HG03378 (cell line): ENCODE results near the gene ZFP3.
"Not testable (repeated sequence)": the region's sequence is repeated elsewhere in the genome, so short reads cannot be mapped to it uniquely, and the experiment has no call there.

Experiments
- ATAC-seq: cut with Tn5 transposase; IDR thresholded peaks from one replicate; pipeline ENCODE4 v1.9.1; 2021; ENCODE audit warnings: mild to moderate bottlenecking, moderate library complexity; ENCODE audit not compliant: unreplicated experiment

The ZFP3 gene

DNA sequence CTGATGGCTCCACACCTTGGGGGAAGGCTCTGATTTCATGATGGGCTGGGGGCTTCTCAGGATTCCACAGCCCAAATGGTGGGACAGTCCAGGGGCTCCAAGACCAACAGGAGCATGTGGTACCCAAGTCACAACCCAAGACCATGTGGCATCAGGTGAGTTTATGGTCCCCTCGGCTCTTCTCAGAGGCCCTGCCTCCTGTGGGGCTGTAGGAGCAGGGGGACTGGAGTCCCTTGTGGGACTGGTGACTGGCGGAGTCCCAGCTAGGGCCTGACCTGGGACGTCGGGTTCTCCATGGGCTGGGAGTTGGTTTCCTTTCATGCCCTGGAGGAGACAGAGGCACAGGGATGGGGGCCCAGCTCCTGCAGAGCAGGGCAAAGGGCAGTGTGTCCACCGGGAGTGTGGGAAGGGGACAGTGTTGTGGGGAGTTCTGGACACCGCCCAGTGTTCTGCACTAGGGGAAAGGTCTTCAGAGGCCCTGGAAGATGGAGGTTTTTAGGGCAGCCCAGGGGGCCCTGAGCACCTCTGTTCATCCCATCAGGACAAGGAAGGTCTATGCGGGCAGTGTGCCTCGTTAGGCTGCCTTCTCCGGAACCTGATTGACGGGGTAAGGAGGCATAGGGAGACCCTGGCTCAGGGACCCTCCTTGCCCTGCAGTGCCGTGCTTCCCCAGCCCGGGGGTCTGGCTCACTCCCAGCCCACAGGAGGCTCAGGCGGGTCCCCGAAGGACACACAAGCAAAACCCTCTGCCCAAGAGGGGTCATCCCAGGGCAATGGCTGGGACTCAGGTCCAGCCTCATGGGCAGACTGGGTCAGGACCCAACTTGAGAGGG lies 58.5 kb downstream of the ZFP3 start:
- ATAC-seq: not testable (repeated sequence)

- not testable (repeated sequence) for ATAC-seq
Measured at GRCh38 chr17:5137511-5138197, 59.4 kb downstream of the ZFP3 start.

DNA sequence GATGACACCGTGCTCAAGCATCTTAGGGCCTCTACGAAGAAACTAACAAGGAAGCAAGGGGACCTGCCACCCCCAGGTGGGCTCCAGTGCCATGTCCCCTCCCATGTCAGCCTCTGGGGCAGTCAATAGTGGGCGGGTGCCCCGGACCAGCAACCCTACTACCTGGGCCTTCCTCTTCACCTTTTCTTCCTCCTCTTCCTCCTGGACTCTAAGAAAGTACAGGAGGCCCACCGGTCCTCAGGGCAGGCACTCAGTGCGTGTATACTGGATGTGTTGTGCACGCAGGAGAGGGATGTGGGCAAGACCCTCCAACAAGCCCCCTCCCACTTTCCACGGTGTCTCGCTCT lies 59.9 kb downstream of the ZFP3 start:
- ATAC-seq: not testable (repeated sequence)

GRCh38 chr17:5138616-5139457 lies 60.6 kb downstream of the ZFP3 start:
- no peak for ATAC-seq

DNA sequence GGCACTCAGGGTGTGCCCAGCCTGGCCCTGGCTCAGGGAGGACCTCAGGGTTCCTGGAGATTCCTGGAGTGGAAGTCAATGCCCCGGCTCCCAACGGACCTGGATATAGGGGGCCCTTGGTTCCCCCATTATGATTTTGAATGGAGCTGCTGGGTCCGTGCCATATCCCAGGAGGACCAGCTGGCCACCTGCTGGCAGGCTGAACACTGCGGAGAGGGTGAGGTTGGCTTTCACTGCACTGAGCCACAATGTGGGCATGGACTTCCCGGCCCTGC lies 61.1 kb downstream of the ZFP3 start:
- no peak for ATAC-seq

- ATAC-seq: not testable (repeated sequence)
Measured at GRCh38 chr17:5142877-5143276, 64.6 kb downstream of the ZFP3 start.
